Stimulated activated naive CD8-positive, alpha-beta T cell treated with anti-CD3 and anti-CD28 coated beads, Interleukin-15, Interleukin-2, amounts not matched to agents 100 ng/mL and 50 ng/mL, for 24 hours (primary cell): ENCODE data around the gene LRRC73.
"Not testable (repeated sequence)": the region's sequence is repeated elsewhere in the genome, so short reads cannot be mapped to it uniquely, and the experiment has no call there.

Experiments
- H3K27ac Mint-ChIP-seq: one replicate; pipeline ENCODE4 v1.8.0; 2021; ENCODE audit warnings: mild to moderate bottlenecking, mixed read lengths
- H3K27me3 Mint-ChIP-seq: one replicate; pipeline ENCODE4 v1.8.0; 2021; ENCODE audit warnings: mixed read lengths
- H3K36me3 Mint-ChIP-seq: one replicate; pipeline ENCODE4 v1.8.0; 2021; ENCODE audit warnings: low read depth, mixed read lengths
- H3K4me1 Mint-ChIP-seq: one replicate; pipeline ENCODE4 v1.8.0; 2021; ENCODE audit warnings: low read depth, mixed read lengths
- H3K4me3 Mint-ChIP-seq: one replicate; pipeline ENCODE4 v1.8.0; 2021; ENCODE audit warnings: mild to moderate bottlenecking, mixed read lengths
- H3K9me3 Mint-ChIP-seq: one replicate; pipeline ENCODE4 v1.8.0; 2021; ENCODE audit warnings: mixed read lengths

LRRC73 gene

DNA sequence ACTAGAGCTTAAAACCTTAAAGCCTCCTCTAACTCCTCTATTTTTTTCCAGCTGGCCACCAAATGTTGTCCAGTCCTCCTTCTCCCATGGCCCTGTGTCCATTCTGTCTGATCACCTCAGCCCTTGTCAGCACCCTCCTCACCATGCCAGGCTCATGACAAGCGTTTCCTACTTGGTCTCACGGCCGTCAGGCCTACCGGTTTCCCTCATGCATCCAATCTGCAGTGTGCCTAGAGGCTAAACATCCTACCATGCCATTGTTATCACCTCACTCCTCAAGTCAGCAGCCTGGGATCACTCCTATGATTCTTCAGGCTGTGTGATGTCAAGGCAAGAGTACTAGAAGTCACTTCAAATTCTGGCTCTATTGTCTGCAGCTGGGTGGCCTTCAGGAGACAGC lies 42.4 kb downstream of the LRRC73 start:
- peaks cover 27% of the 10 kb centered on the region for H3K27me3 Mint-ChIP-seq
- H3K27ac Mint-ChIP-seq = no peak overlapping the region
- no peaks in the 10 kb centered on the region for H3K36me3 Mint-ChIP-seq
- no peak overlapping the region for H3K4me3 Mint-ChIP-seq
- H3K9me3 Mint-ChIP-seq = no peaks in the 10 kb centered on the region
- no peaks in the 10 kb centered on the region for H3K4me1 Mint-ChIP-seq

DNA sequence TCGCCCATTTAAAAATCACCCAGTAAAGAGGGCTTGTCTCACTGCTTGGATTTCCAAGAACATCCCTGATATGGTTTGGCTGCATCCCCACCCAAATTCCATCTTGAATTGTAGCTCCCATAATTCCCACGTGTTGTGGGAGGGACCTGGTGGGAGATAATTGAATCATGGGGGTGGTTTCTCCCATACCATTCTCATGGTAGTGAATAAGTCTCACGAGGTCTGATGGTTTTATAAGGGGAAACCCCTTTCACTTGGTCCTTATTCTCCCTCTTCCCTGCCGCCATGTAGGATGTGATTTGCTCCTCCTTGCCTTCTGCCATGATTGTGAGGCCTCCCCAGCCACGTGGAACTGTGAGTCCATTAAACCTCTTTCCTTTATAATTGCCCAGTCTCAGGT lies 42.9 kb downstream of the LRRC73 start:
- H3K4me3 Mint-ChIP-seq, H3K4me1 Mint-ChIP-seq, H3K36me3 Mint-ChIP-seq, H3K27ac Mint-ChIP-seq, H3K9me3 Mint-ChIP-seq: not testable (repeated sequence)
- H3K27me3 Mint-ChIP-seq = peaks cover 32% of the 10 kb centered on the region

DNA sequence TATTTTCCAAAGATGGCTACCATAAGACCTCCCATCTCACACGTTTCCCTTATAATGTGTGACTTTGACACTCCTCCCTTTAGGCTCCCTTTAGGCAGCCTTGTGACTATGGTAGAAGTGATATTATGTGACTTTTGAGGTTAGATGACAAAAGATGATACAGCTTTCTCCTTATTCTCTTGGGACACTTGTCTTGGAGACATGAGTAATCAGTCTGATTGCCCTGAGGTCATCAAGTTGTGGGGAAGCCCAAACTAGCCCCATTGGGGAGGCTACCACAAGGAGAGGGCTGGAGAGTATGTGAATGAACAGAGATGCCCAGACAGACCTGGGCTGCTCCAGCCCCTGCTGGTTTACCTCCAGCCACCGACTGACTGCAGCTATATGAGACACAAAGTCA lies 44.2 kb downstream of the LRRC73 start:
- no peak overlapping the region for H3K4me3 Mint-ChIP-seq
- H3K27ac Mint-ChIP-seq = no peak overlapping the region
- no peaks in the 10 kb centered on the region for H3K36me3 Mint-ChIP-seq
- no peaks in the 10 kb centered on the region for H3K9me3 Mint-ChIP-seq
- no peaks in the 10 kb centered on the region for H3K4me1 Mint-ChIP-seq
- H3K27me3 Mint-ChIP-seq = peaks cover 29% of the 10 kb centered on the region

DNA sequence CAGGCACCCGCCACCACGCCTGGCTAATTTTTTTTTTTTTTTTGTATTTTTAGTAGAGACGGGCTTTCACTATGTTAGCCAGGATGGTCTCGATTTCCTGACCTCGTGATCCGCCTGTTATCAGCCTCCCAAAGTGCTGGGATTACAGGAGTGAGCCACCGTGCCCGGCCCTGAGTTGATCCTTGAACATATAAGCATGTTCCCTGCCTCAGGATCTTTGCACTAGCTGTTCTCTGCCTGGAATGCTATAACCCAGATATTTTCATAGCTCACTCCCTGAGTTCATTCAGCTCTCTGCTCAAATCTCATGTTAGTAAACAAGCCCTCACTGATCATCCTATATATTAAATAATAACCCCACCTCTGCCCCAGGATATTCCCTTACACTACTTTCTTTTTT lies 45.8 kb downstream of the LRRC73 start:
- Mint-ChIP-seq H3K4me1 (no peaks in the 10 kb centered on the region), H3K4me3 (no peak overlapping the region), H3K36me3 (no peaks in the 10 kb centered on the region), H3K9me3 (no peaks in the 10 kb centered on the region), H3K27ac (no peak overlapping the region), H3K27me3 (peaks cover 25% of the 10 kb centered on the region)

DNA sequence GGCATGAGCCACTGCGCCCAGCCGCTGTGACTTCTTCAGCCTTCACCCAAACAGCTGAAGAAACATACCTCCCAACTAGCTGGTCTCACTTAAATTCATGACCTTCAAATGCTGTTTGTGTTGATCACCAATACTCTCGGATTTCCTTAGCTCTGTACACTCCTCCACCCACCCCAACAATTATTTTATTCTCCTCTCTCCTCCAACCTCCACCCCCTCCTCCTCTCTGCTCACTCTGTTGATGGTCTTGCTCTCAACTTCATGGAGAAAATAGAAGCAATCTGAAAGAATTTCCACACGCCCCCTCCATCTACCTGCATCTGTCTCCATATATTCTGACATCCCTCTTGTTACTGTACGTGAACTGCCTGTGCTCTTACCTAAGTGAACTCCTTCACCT lies 48.2 kb downstream of the LRRC73 start:
- Mint-ChIP-seq H3K4me1 (peaks cover 1% of the 10 kb centered on the region), H3K27ac (no peak overlapping the region), H3K9me3 (no peaks in the 10 kb centered on the region), H3K27me3 (peaks cover 20% of the 10 kb centered on the region), H3K36me3 (no peaks in the 10 kb centered on the region), H3K4me3 (no peak overlapping the region)

DNA sequence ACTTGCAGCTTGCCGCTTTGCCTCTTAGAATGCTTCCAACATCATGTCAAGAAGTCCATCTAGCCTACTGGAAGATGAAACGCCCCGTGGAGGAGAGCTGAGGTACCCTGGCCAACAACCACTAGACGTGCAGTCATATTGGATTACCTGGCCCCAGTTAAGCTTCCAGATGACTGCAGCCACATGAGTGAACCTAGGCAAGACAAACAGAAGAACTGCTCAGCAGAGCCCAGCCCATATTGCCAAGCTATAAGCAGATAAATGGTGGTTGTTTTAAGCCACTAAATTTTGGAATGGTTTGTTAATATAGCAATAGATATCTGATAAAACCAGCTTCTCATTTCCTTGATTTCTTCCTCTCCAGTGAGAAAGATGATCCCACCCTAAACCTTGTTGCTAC lies 50.1 kb downstream of the LRRC73 start:
- H3K4me1 Mint-ChIP-seq = peaks cover 11% of the 10 kb centered on the region
- H3K36me3 Mint-ChIP-seq = no peaks in the 10 kb centered on the region
- H3K4me3 Mint-ChIP-seq = no peak overlapping the region
- peaks cover 27% of the 10 kb centered on the region for H3K27me3 Mint-ChIP-seq
- no peaks in the 10 kb centered on the region for H3K9me3 Mint-ChIP-seq
- no peak overlapping the region for H3K27ac Mint-ChIP-seq

DNA sequence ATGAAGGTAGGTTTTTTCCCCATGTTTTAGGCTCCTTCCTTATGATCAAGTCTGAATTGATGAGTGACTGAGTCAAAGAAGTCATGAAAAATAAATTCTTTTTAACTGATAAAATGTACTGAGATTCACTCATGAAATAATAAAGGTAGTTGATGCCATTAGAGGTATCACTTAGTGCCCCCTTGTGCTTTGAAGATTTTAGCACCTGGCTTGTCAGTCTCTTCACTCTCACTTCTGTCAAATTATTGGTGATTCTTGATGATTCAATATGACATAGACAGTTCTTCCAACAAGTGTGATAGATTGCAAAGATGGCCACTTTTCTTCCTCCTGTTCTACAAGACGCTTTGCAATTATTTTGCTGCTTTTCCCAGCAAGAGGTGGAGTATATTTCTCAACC lies 50.6 kb downstream of the LRRC73 start:
- Mint-ChIP-seq H3K27me3 (peaks cover 27% of the 10 kb centered on the region), H3K9me3 (no peaks in the 10 kb centered on the region), H3K27ac (no peak overlapping the region), H3K4me1 (peaks cover 16% of the 10 kb centered on the region), H3K36me3 (no peaks in the 10 kb centered on the region), H3K4me3 (no peak overlapping the region)

DNA sequence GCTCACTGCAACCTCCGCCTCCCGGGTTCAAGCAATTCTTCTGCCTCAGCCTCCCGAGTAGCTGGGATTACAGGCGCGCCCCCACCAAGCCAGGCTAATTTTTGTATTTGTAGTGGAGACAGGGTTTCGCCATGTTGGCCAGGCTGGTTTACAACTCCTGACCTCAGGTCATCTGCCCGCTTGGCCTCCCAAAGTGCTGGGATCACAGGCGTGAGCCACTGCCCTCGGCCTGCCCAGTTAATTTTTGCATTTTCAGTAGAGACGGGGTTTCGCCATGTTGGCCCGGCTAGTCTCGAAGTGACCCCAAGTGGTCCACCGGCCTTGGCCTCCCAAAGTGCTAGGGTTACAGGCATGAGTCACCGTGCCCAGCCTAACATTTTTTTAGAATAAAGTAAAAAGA lies 52.0 kb downstream of the LRRC73 start:
- Mint-ChIP-seq H3K4me1 (peaks cover 21% of the 10 kb centered on the region), H3K27me3 (peaks cover 25% of the 10 kb centered on the region)
- not testable (repeated sequence) for H3K27ac Mint-ChIP-seq, H3K9me3 Mint-ChIP-seq, H3K36me3 Mint-ChIP-seq, H3K4me3 Mint-ChIP-seq

DNA sequence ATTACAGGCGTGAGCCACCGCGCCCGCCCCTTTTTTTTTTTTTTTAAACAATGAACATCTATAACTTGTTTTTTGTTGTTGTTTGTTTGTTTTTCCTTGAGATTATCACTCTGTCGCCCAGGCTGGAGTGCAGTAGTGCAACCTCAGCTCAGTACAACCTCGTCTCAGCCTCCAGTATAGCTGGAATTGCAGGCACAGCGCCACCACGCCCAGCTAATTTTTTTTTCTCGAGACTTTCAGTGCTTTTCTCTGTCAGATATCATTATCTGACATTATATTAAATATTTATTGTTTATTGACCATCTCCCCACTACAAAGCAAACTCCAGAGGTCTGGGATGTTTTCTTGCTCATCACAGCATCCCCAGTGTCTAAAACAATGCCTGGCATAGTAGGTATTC lies 52.5 kb downstream of the LRRC73 start:
- Mint-ChIP-seq H3K9me3 (no peaks in the 10 kb centered on the region), H3K4me3 (no peak overlapping the region), H3K27me3 (peaks cover 21% of the 10 kb centered on the region), H3K36me3 (peaks cover 8% of the 10 kb centered on the region), H3K27ac (no peak overlapping the region), H3K4me1 (peaks cover 21% of the 10 kb centered on the region)
